HTR-8/SVneo (cell line): ENCODE measurements around the gene ELP6.
"Not testable (repeated sequence)": the region's sequence is repeated elsewhere in the genome, so short reads cannot be mapped to it uniquely, and the experiment has no call there.

ENCODE experiments used
- DNase-seq: peaks from one replicate; pipeline ENCODE4 v3.0.0; 2011; ENCODE audit warnings: low spot score, mixed read lengths; ENCODE audit not compliant: insufficient read length
- FAIRE-seq: peaks from 2 replicates; lab custom pipeline; 2011; peaks lifted over from hg19 to GRCh38; lab: Jason Lieb, UNC

Gene ELP6

GRCh38 chr3:47473391-47473790, 40.1 kb downstream of the ELP6 start:
- no peak for DNase-seq
- FAIRE-seq: no peak

DNA sequence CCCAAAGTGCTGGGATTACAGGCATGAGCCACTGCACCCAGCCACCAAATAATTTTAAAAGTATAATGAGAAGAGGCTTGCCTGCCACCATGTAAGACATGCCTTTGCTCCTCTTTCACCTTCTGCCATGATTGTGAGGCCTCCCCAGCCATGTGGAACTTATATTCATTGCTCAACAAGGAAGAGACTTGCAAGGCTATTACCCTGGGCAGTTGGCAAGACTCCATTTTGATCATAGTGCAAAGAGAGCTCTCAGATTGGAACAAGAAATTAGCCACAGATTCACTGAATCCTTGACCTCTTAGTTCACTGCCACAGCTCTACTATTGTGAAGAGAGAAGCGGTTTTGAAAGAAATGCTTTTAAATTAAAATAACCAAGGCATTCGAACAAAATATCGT, 43.9 kb downstream of the ELP6 start:
- DNase-seq (no peak), FAIRE-seq (no peak)

DNA sequence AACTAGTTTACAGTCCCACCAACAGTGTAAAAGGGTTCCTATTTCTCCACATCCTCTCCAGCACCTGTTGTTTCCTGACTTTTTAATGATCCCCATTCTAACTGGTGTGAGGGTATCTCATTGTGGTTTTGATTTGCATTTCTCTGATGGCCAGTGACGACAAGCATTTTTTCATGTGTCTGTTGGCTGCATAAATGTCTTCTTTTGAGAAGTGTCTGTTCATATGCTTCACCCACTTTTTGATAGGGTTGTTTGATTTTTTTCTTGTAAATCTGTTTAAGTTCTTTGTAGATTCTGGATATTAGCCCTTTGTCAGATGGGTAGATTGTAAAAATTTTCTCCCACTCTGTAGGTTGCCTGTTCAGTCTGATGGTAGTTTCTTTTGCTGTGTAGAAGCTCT, 45.2 kb downstream of the ELP6 start:
- not testable (repeated sequence) for FAIRE-seq

DNA sequence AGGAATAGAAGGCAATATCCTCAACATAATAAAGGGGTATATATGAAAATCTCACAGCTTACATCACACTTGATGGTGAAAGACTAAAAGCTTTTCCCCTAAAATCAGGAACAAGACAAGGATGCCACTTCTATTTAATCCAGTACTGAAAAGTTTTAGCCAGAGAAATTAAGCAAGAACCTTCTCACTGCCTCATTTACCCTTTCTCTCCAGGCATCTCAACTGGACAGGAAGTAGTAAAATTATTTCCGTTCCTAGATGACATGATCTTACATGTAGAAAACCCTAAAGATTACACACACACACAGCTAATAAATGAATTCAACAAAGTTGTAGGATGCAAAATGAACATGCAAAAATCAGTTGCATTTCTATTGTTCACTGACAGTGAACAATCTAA, 48.9 kb downstream of the ELP6 start:
- FAIRE-seq: no peak
- DNase-seq: no peak

More for the DNA sequence above, 45.2 kb downstream of the ELP6 start:
- not testable (repeated sequence) for DNase-seq

DNA sequence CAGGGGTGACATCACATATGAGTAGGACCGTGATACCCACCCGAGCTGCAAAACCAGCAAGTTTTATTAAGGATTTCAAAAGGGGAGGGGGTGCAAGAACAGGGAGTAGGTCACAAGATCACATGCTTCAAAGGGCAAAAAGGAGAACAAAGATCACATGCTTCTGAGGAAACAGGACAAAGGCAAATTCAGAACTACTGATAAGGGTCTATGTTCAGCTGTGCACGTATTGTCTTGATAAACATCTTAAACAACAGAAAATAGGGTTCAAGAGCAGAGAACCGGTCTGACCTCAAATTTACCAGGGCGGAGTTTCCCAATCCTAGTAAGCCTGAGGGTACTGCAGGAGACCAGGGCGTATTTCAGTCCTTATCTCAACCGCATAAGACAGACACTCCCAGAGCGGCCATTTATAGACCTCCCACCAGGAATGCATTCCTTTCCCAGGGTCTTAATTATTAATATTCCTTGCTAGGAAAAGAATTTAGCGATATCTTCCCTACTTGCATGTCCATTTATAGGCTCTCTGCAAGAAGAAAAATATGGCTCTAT, 53.9 kb downstream of the ELP6 start:
- not testable (repeated sequence) for DNase-seq

DNA sequence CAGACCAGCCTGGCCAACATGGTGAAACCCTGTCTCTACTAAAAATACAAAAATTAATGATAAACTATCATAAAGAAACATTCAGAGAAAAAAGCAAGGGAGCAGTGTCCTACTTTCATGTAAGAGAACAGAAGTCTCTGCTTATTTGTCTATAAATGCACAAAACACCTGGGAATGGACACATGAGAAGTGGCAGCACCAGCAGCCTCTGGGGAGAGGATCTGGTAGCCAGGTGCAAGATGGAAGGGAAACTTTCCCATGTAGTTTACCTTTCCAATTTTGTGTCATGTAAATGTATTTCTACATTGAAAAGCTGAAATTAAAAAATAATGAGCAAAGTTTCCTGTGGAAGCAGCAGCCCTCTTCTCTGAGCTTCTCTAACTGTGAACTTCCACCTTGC, 56.5 kb downstream of the ELP6 start:
- no peak for FAIRE-seq

More for the DNA sequence above, 53.9 kb downstream of the ELP6 start:
- FAIRE-seq: not testable (repeated sequence)

GRCh38 chr3:47455806-47456452, 57.6 kb downstream of the ELP6 start:
- DNase-seq: no peak
- FAIRE-seq: no peak

More for the DNA sequence above, 56.5 kb downstream of the ELP6 start:
- DNase-seq: no peak

GRCh38 chr3:47452453-47453215, 60.9 kb downstream of the ELP6 start:
- FAIRE-seq: no peak
- DNase-seq: no peak
